Medulla oblongata (tissue), 1 donor: ENCODE results near the gene SOWAHA.

Experiments
- DNase-seq: peaks from one replicate; pipeline ENCODE4 v3.0.0-alpha.2; 2015; ENCODE audit errors: extremely low spot score

SOWAHA gene

GRCh38 chr5:132812781-132813598 is at the start of gene SOWAHA:
SOWAHA (plus strand) TSS chr5:132813302; CDS start chr5:132813622, 320 bp downstream.
- DNase-seq, result peak; percentile 28

GRCh38 chr5:132764051-132764450 is 49.1 kb upstream of the SOWAHA start:
- no peak for DNase-seq

- DNase-seq, result no peak
Measured at GRCh38 chr5:132764671-132765238, 48.3 kb upstream of the SOWAHA start.

- DNase-seq, result no peak
Measured at GRCh38 chr5:132765311-132766019, 47.6 kb upstream of the SOWAHA start.

GRCh38 chr5:132766020-132766805 is 46.9 kb upstream of the SOWAHA start:
- DNase-seq, result no peak

GRCh38 chr5:132766806-132767055 is 46.4 kb upstream of the SOWAHA start:
- DNase-seq, result no peak

GRCh38 chr5:132767150-132767549 is 46.0 kb upstream of the SOWAHA start:
- peak; percentile 68 for DNase-seq

- DNase-seq, result no peak
Measured at GRCh38 chr5:132768485-132768868, 44.6 kb upstream of the SOWAHA start.

GRCh38 chr5:132770476-132771159 is 42.5 kb upstream of the SOWAHA start:
- DNase-seq, result peak; percentile 42

GRCh38 chr5:132771503-132771998 is 41.6 kb upstream of the SOWAHA start:
- DNase-seq, result peak; percentile 40

- DNase-seq, result peak; percentile 56
Measured at GRCh38 chr5:132772291-132773070, 40.6 kb upstream of the SOWAHA start.

- no peak for DNase-seq
Measured at GRCh38 chr5:132773114-132773513, 40.0 kb upstream of the SOWAHA start.

- DNase-seq, result no peak
Measured at GRCh38 chr5:132773601-132774355, 39.3 kb upstream of the SOWAHA start.

- DNase-seq, result no peak
Measured at GRCh38 chr5:132774406-132774805, 38.7 kb upstream of the SOWAHA start.

GRCh38 chr5:132774896-132775295 is 38.2 kb upstream of the SOWAHA start:
- no peak for DNase-seq

GRCh38 chr5:132775476-132775961 is 37.6 kb upstream of the SOWAHA start:
- peak; percentile 39 for DNase-seq

- DNase-seq, result peak; percentile 82
Measured at GRCh38 chr5:132776131-132776937, 36.8 kb upstream of the SOWAHA start.

GRCh38 chr5:132776938-132777208 is 36.2 kb upstream of the SOWAHA start:
- DNase-seq, result no peak
